H1 (cell line): Measurements from ENCODE around the gene CCDC78. TPM values are rescaled to one million over a fixed set of nuclear protein-coding genes. Genes with fewer than 3 reads are reported as not detected.

Experiments used
- CHD7 ChIP-seq: fragments of 300-600 bp; sonication (generic); IDR thresholded peaks from 2 replicates; pipeline ENCODE4 v1.7.1; 2012; ENCODE audit warnings: low read length, moderate library complexity, mild to moderate bottlenecking, inconsistent platforms; ENCODE audit not compliant: insufficient replicate concordance
- polyA plus RNA-seq, 7 experiments: library from polyadenylated mRNA; depleted of rRNA in 3 of 7; stranded (reverse) in 5 of 7; unstranded in 2 of 7; fragments of >200 nt in 5 of 7; fragments of 200-250 nt in 2 of 7; gene quantifications; 1 replicate in 5 of 7; 2 replicates in 1 of 7; 4 replicates in 1 of 7; pipeline versions ENCODE4 v1.2.1 to v1.2.3, GENCODE V29; 2011 to 2013; ENCODE audit warnings: missing spikeins in 2 of 7, mixed read lengths in 2 of 7
- total RNA-seq: library from RNA; stranded (reverse); fragmentation: NEBNext Ultra II Directional; extraction: Animal tissue kit (Norgen Biotek cat#: 25700); gene quantifications from 2 replicates; pipeline ENCODE4 v1.2.1, GENCODE V29; 2021

Gene CCDC78
- total and polyA plus RNA-seq, 2 of the 8 experiments (the other 6 are each of a cell fraction or from before 2014, with no cell fraction given) = 7.1 to 8.5 TPM

DNA sequence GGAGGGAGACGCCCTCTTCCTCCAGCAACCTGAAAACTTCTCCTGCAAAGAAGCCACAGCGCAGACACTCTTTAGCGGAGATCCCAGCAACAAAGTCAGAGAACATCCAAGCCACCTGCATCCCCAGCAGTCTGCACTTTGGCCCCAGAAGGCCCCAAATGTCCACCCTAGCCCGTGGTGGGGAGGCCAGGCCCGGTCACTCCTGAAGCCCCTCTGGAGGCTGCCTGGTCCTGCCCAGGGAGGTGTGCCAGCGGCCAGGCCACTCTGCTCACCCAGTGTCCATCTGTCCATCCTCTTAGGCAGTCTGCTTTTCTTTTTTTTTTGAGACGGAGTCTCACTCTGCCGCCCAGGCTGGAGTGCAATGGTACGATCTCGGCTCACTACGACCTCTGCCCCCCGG is 6.1 kb upstream of the CCDC78 start (continued):
- TF ChIP-seq CHD7 = no peak
